Measurements from ENCODE around the gene FLT1. TPM values are rescaled to one million over a fixed set of nuclear protein-coding genes. Genes with fewer than 3 reads are reported as not detected.

Gene FLT1
- total and polyA plus RNA-seq, 2 of the 13 experiments (the other 11 are each of a cell fraction or from before 2014, with no cell fraction given), result 0.02 TPM; not detected in 1

- Histone ChIP-seq H2AFZ (ENCODE audit: low read length) (no peak overlapping the region), H3K27ac (ENCODE audit: extremely low read length, insufficient read depth, low read length) (no peak overlapping the region), H4K20me1 (ENCODE audit: insufficient read depth, low read length) (no peaks in the 10 kb centered on the region), H3K9me3 (ENCODE audit: low read length) (no peaks in the 10 kb centered on the region), H3K27me3 (ENCODE audit: control insufficient read depth in 1 of 2, insufficient read depth in 2 of 2, low read length in 2 of 2) (no peaks in the 10 kb centered on the region; a peak in 2 of 5 replicates), H3K9ac (ENCODE audit: insufficient read depth, low read depth, low read length) (no peak overlapping the region), H3K4me2 (ENCODE audit: low read depth, low read length) (no peak overlapping the region), H3K36me3 (replicated peaks in 1 of 2; ENCODE audit: control insufficient read depth in 1 of 2, insufficient read depth in 2 of 2, low read length in 2 of 2) (no peaks in the 10 kb centered on the region), H3K79me2 (ENCODE audit: insufficient read depth, low read length) (no peaks in the 10 kb centered on the region), H3K4me1 (ENCODE audit: insufficient read depth, low read length) (no peaks in the 10 kb centered on the region), H3K4me3 (replicated peaks in 1 of 3; ENCODE audit: insufficient read depth in 1 of 3, low read depth in 2 of 3, low read length in 3 of 3) (no peak overlapping the region)
- in situ Hi-C loops (cut with HindIII; ENCODE audit: extremely low pct_ligation_motif_present, low pct_unique_long_range_greater_than_20kb), result no loop called here
- DNase-seq (ENCODE audit: low spot score) (no peak), ATAC-seq (no peak), FAIRE-seq (no peak)
- no TSS peak for BruUV-seq (replicated peaks)
- intact Hi-C loops (cut with micrococcal nuclease; ENCODE audit: unreplicated experiment), result no loop called here
- ChIA-PET CTCF (ENCODE audit: low intra/inter-chr PET ratio, low total read pairs) (no interaction called here), POLR2A (no interaction called here)
- TF ChIP-seq ZNF503 (CRISPR knock-in tag; IDR thresholded peaks at IDR 0.05), result no peak
- TF ChIP-seq ZNF773 (CRISPR knock-in tag; IDR thresholded peaks at IDR 0.05; ENCODE audit: borderline replicate concordance), result no peak
- no peak for TF ChIP-seq FIP1L1 (IDR thresholded peaks at IDR 0.05; ENCODE audit: borderline replicate concordance, insufficient read depth, low read depth, low read length)
- TF ChIP-seq ZNF407 (CRISPR knock-in tag; IDR thresholded peaks at IDR 0.05; ENCODE audit: not compliant biosample characterization), result no peak
- no peak for TF ChIP-seq DBP (CRISPR knock-in tag; IDR thresholded peaks at IDR 0.05; ENCODE audit: not compliant biosample characterization)
- no peak for TF ChIP-seq FOXJ3 (CRISPR knock-in tag; IDR thresholded peaks at IDR 0.05; ENCODE audit: borderline replicate concordance)
- TF ChIP-seq ATF7-NPFF (CRISPR knock-in tag; IDR thresholded peaks at IDR 0.05; ENCODE audit: low read depth), result no peak
- TF ChIP-seq ZNF512B (CRISPR knock-in tag; IDR thresholded peaks at IDR 0.05; ENCODE audit: borderline replicate concordance), result no peak
- TF ChIP-seq ZNF225 (CRISPR knock-in tag; IDR thresholded peaks at IDR 0.05), result no peak
Measured at GRCh38 chr13:28409648-28410047, 85.3 kb downstream of the FLT1 start.
